ENCODE data around the gene MRPL1.

MRPL1 gene

GRCh38 chr4:77913348-77913747 lies 50.7 kb downstream of the MRPL1 start:
- TF ChIP-seq, protein P1, sequence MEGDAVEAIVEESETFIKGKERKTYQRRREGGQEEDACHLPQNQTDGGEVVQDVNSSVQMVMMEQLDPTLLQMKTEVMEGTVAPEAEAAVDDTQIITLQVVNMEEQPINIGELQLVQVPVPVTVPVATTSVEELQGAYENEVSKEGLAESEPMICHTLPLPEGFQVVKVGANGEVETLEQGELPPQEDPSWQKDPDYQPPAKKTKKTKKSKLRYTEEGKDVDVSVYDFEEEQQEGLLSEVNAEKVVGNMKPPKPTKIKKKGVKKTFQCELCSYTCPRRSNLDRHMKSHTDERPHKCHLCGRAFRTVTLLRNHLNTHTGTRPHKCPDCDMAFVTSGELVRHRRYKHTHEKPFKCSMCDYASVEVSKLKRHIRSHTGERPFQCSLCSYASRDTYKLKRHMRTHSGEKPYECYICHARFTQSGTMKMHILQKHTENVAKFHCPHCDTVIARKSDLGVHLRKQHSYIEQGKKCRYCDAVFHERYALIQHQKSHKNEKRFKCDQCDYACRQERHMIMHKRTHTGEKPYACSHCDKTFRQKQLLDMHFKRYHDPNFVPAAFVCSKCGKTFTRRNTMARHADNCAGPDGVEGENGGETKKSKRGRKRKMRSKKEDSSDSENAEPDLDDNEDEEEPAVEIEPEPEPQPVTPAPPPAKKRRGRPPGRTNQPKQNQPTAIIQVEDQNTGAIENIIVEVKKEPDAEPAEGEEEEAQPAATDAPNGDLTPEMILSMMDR (IDR thresholded peaks at IDR 0.05; ENCODE audit: insufficient read depth, low read length, missing control alignments): no peak
- H3K4me3 ChIP-seq (ENCODE audit: low read depth, low read length): no peak overlapping the region
- no peak for DNase-seq (ENCODE audit: low read depth, low spot score)
- POLR2A ChIA-PET: no interaction called here
- CTCF ChIA-PET: no interaction called here

GRCh38 chr4:77917075-77917474 lies 54.4 kb downstream of the MRPL1 start:
- no peak overlapping the region for H3K4me3 ChIP-seq (ENCODE audit: low read depth, low read length)
- TF ChIP-seq, protein P1 (IDR thresholded peaks at IDR 0.05; ENCODE audit: insufficient read depth, low read length, missing control alignments): no peak
- ChIA-PET POLR2A (no interaction called here), CTCF (interaction anchor here (1.4 kb wide), 1 partner anchor 10 kb away, joined by 3 read pairs; no protein-coding TSS in a partner anchor)
- DNase-seq (ENCODE audit: low read depth, low spot score): no peak

GRCh38 chr4:77917601-77918000 lies 55.0 kb downstream of the MRPL1 start:
- ChIA-PET POLR2A (no interaction called here), CTCF (no interaction called here)
- TF ChIP-seq, protein P1 (IDR thresholded peaks at IDR 0.05; ENCODE audit: insufficient read depth, low read length, missing control alignments): no peak
- H3K4me3 ChIP-seq (ENCODE audit: low read depth, low read length): no peak overlapping the region
- DNase-seq (ENCODE audit: low read depth, low spot score): no peak

- no peak overlapping the region for H3K4me3 ChIP-seq (ENCODE audit: low read depth, low read length)
- DNase-seq (ENCODE audit: low read depth, low spot score): no peak
- ChIA-PET POLR2A (no interaction called here), CTCF (no interaction called here)
- TF ChIP-seq, protein P1 (IDR thresholded peaks at IDR 0.05; ENCODE audit: insufficient read depth, low read length, missing control alignments): no peak
Observed at GRCh38 chr4:77920371-77920770, 57.7 kb downstream of the MRPL1 start.

DNA sequence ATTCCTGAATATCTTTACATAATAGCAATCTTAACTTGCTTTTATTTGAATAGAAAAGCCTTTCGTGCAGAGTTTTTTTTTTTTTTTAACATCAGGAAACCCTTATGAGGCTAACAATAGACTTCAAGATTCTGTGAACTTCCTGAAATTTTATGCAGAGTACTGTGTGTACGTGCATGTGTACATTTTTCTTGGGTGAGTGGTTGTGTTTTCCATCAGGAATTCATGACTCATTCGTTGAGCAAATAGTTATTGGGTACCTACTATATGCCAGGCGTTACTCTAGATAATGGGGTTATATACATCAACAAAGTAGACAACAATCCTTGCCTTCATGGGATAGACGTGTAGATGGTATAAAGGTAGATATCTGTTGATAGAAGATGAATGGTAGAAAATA lies 59.1 kb downstream of the MRPL1 start:
- CTCF ChIA-PET: no interaction called here
- POLR2A ChIA-PET: no interaction called here
- TF ChIP-seq, protein P1 (IDR thresholded peaks at IDR 0.05; ENCODE audit: insufficient read depth, low read length, missing control alignments): no peak
- peak; percentile 85 for DNase-seq (ENCODE audit: low read depth, low spot score)
- no peak overlapping the region for H3K4me3 ChIP-seq (ENCODE audit: low read depth, low read length)

GRCh38 chr4:77922158-77923094 lies 59.8 kb downstream of the MRPL1 start:
- DNase-seq (ENCODE audit: low read depth, low spot score): no peak
- TF ChIP-seq, protein P1 (IDR thresholded peaks at IDR 0.05; ENCODE audit: insufficient read depth, low read length, missing control alignments): no peak
- CTCF ChIA-PET: interaction anchor here (1.1 kb wide), 1 partner anchor 37 kb away, joined by 3 read pairs; no protein-coding TSS in a partner anchor
- H3K4me3 ChIP-seq (ENCODE audit: low read depth, low read length): no peak overlapping the region
- POLR2A ChIA-PET: no interaction called here

All from AG04449 (cell line).